Measurements from ENCODE around the gene C2CD2.

Gene C2CD2

GRCh38 chr21:41929248-41929647 is 24.6 kb downstream of the C2CD2 start:
- ATAC-seq = no peak

DNA sequence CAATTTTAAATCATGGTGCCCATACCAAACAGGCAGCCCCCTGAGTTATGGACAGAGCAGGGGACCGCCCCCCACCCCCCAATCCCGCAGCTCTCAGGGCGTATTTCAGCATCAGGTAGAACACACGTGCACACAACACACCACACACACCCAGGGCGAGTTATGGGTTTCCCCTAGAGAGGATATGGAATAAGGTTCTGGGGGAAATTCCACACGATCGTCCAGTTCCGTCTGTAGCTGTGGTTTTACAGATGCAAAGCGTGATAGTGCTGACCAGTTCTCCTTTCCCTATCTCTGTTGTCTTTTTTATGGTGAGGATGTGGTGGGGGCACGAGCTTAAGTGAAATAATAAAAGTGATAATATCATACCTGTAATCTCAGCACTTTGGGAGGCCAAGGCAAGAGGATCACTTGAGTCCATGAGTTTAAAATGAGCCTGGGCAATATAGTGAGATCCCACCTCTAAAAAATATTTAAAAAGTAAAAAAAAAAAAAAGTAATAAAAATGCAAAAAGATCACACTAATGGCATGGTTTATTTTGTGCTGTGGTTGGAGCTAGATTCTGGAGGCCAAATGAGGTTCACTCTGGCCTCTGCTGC is 25.1 kb downstream of the C2CD2 start:
- ATAC-seq = peak in 1 of 2 donors; percentile 26

GRCh38 chr21:41927727-41928409 is 25.9 kb downstream of the C2CD2 start:
- no peak for ATAC-seq

GRCh38 chr21:41926807-41927171 is 27.0 kb downstream of the C2CD2 start:
- ATAC-seq = no peak

DNA sequence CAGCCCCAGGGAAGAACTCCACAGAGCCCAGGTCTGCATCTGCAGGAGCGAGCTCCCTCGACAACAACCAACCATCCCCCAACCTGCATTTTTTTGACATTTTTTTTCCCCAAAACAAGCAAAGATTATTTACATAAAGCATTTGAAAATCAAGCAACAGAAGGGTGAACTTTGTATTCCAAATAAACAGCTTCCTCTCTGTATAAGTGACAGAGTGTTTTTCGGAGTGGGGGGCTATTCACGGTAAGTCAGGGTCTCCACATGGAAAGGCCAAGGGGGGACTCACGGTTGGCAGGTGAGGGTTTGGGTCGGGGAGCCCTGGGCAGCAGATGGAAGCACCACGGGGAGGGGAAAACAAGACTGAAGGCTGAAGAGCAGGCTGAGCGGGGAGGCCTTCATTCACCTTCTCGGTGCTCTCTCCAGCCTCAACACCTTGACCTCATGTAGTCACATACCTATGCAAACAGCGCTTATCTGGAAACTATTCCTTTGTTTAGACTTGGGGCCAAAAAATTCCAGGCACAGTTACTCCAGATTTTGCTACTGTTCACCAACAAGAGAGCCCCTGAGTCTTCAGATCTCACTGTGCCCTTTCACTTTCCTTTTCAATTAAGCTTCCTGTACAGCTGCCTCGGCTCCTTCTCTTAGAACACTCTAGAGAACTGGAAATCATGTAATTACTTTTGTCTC is 27.6 kb downstream of the C2CD2 start:
- peak; percentile 61 to 75 for ATAC-seq

DNA sequence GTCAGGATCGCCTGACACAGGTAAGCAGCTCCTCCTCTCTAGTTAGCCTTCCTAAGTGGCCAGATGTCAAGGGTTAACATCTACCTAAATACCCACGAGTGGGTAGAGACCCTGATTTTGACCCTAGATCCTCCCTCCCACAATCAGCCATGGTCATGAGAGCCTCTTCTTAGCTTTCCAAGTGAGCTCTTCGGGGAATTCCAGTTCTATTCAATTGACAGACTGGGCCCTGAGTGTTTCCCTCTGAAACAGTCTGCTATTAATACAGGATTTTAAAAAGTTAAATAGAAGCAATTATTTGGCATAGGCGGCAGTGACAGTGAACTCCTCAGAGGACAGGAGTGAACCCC is 28.1 kb downstream of the C2CD2 start:
- ATAC-seq = no peak

DNA sequence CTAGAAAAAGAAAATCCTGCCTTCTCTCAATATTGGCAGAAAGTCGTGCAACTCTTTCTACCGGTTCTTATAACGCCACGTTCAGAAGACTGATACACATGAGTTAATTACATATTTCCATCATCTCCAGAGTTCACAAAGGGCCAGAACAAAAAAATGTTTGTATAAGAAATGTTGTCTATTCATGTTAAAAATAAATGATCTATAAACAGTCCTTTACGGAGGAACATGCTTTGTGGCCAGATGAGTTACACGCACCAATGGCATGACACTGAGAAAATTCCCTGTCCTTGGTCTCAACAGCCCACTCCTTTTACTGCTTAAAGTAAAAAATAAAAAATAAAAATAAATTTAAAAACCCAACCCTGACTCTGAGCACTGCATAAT is 29.5 kb downstream of the C2CD2 start:
- no peak for ATAC-seq

DNA sequence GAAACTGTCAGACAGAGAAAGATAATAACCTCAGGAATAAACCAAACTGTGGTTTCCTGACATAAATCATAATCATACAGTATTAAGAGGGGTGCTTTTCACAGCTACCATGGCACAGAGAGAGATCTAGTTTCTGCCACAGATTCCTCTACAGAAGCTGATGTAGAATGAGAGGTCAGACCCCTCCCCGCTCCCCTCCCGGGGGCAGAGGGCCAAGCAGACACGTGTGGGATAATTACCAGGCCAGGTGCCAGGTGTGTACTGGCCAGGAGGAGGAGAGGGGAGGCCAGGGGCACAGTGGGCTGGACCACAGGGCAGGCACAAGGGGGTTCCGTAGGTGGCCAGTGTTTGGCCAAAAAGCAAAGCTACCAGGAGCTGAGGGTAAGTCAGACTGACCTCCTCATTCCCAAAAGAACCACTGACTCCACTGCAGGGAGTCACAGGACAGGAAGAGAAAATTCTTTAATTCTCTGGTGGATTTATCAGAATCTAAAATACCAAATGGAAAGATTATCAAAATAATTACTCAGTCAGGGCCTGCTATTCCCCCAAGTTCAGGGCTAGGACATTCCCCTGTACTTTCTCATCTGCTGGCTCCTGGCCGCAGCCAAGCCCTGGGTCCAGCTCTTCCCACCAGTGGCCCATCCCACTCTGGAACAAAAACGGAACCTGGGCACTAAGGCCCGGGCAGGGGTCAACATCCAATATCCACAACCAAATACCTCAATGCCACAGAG is 30.0 kb downstream of the C2CD2 start:
- peak; percentile 25 to 60 for ATAC-seq

GRCh38 chr21:41923186-41923585 is 30.6 kb downstream of the C2CD2 start:
- ATAC-seq = no peak

DNA sequence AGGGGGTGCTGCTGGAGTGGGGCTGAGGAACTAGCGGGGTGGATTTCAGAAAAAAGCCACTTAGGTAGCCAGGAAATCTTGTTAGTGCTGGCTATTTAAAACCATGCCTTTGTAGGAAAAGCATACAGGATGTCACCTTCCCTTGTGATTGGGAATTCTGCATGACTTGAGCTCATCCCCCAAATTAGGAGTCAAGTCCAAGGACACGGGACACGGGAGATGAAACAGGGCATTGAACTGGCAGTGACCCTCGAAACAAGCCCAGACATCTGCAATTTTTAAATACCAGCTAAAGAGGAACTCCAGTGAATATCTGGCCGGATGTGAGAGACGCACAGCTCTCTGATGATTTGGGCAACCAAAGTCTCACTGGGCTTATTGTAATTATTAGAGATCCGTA is 32.8 kb downstream of the C2CD2 start:
- no peak for ATAC-seq

GRCh38 chr21:41920476-41920875 is 33.3 kb downstream of the C2CD2 start:
- no peak for ATAC-seq

GRCh38 chr21:41919666-41920398 is 34.0 kb downstream of the C2CD2 start:
- no peak for ATAC-seq

DNA sequence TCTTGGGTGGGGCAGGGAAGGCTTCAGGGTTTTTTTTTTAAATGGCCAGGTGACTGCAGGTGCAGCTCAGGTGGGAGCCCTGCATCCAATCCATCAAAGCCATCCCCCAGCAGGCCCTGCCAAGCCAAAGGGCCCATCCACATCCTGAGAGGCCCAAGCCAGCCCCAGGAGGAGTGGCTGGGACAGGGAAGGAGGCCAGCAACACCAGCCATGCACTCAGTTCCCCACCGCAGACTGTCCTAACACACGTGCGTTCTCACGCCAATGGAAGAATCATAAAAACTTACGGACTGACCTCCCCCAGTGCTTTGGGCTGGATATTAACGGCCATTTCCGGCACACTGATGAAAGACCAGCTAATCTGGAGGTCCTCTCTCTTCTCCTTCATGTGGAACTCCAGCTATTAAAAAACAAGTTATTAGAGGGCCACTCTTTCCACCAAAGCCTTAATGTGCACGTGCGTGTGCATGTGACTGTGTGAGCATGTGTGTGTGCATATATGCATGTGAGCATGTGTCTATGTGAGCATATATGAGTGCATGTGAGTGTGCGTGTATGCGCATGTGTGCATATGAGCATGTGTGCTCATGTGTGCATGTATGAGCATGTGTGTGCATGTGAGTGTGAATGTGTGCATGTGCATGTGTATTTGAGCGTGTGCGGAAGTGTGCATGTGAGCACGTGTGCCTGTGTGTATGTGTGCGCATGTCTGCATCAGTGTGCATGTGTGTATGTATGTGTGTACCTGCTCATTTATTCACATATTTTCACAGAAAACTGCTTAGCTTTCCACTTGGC is 35.1 kb downstream of the C2CD2 start:
- no peak for ATAC-seq

DNA sequence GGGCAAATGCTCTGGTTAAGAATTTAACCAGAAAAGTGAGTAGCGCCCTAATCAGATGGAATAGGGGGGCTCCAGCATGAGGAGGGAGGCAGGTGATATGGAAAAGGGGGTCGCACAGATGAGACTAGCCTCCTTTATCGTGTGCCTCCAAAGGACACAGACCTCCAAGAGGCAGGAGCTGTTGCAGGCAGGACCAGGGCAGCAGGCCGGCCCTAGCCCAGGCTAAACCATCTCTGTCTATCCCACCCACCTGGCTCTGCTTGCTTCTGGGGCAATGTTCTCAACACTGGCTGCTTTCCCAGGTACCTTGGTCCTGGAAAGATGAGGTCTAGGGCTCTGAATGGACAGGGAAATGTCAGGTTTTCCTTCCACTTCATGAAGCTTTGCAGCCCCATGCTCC is 36.3 kb downstream of the C2CD2 start:
- ATAC-seq = no peak

- no peak for ATAC-seq
Observed at GRCh38 chr21:41916888-41917433, 36.9 kb downstream of the C2CD2 start.

GRCh38 chr21:41914965-41915364 is 38.9 kb downstream of the C2CD2 start:
- ATAC-seq = no peak

- ATAC-seq = no peak
Observed at GRCh38 chr21:41914358-41914757, 39.5 kb downstream of the C2CD2 start.

- ATAC-seq = no peak
Observed at GRCh38 chr21:41913230-41913629, 40.6 kb downstream of the C2CD2 start.

- ATAC-seq = no peak
Observed at GRCh38 chr21:41908829-41909228, 45.0 kb downstream of the C2CD2 start.

- no peak for ATAC-seq
Observed at GRCh38 chr21:41907496-41908258, 46.1 kb downstream of the C2CD2 start.

DNA sequence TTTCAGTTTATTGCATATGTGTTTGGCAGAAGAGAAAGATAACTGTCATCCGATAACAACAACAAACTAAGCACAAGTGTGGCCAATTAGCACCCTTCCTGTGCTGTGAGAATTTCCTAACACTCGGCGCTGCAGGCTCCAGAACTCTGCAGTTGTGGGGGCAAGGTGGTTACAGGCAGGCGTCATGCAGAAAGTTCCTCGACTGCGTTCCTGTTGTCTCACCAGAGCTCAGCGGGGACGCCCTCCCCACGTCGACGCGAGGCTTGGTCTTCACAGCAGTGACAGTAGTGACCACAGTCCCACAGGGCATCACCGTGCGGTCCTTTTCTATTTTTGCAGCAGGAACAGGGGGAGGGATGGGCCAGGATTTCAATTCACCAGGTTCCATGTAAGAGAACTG is 47.0 kb downstream of the C2CD2 start:
- no peak for ATAC-seq

Data from activated CD4-positive, CD25-positive, alpha-beta regulatory T cell treated with anti-CD3 and anti-CD28 coated beads, Interleukin-2, amount 50 U/mL, for 24 hours (primary cell).